Adrenal gland (tissue), 5 donors: ENCODE results near the gene SLC4A7.

ENCODE experiments used
- CTCF ChIP-seq, 6 experiments: fragments of 450-650 bp in 4 of 6; fragments of 200-600 bp in 2 of 6; sonication (generic) in 1 of 6; IDR thresholded peaks; 1 replicate in 5 of 6; 2 replicates in 1 of 6; pipeline versions ENCODE4 v1.5.1 to v1.8.0; 2016 to 2021; ENCODE audit warnings: antibody characterized with exemption in 6 of 6, mild to moderate bottlenecking in 2 of 6, moderate library complexity in 1 of 6
- POLR2A ChIP-seq, 2 donors: fragments of 450-650 bp; IDR thresholded peaks; one replicate each; pipeline ENCODE4 v1.6.1; 2017; ENCODE audit warnings: antibody characterized with exemption in 2 of 2, mild to moderate bottlenecking in 2 of 2, moderate library complexity in 1 of 2
- donor health status: DM: no; HTN: no; CAD: no.

GRCh38 chr3:27356976-27357375 lies 127.2 kb downstream of the SLC4A7 start:
- TF ChIP-seq POLR2A (IDR thresholded peaks at IDR 0.05) (no peak), CTCF (IDR thresholded peaks at IDR 0.05) (no peak)
